PC-3 (cell line): ENCODE data around the gene ARVCF. TPM values are rescaled to one million over a fixed set of nuclear protein-coding genes. Genes with fewer than 3 reads are reported as not detected.

ENCODE experiments used
- ATAC-seq: fragments of 200-7000 bp; cut with Tn5 transposase; 2 replicates; pipeline ENCODE4 v1.9.1; 2020; ENCODE audit warnings: mild to moderate bottlenecking, moderate library complexity
- BruUV-seq: library from RNA; stranded (reverse); fragments of 400-500 nt; replicated peaks from 2 replicates; lab custom pipeline; 2021; lab: Mats Ljungman, UMichigan
- CTCF ChIA-PET: fragments of 300-600 bp; sonication (Branson Sonifier 250); formaldehyde crosslinking; loops from one replicate; lab custom pipeline; 2022; ENCODE audit warnings: antibody characterized with exemption; lab: Charles Lee
- POLR2A ChIA-PET: fragments of 300-600 bp; sonication (Branson Sonifier 250); formaldehyde crosslinking; loops from one replicate; lab custom pipeline; 2022; ENCODE audit warnings: antibody characterized with exemption; ENCODE audit not compliant: unreplicated experiment; lab: Charles Lee
- DNase-seq: peaks from one replicate; pipeline ENCODE4 v3.0.0-alpha.2; 2015
- H2AFZ ChIP-seq: fragments of 300-600 bp; sonication (generic); 2 replicates; pipeline ENCODE4 v1.6.0; 2016; ENCODE audit warnings: antibody characterized with exemption, low read length
- H3F3A ChIP-seq: fragments of 300-600 bp; sonication (generic); one replicate; pipeline ENCODE4 v1.6.0; 2017; ENCODE audit warnings: antibody characterized with exemption, low read length, control low read depth, mild to moderate bottlenecking; ENCODE audit not compliant: unreplicated experiment
- H3K27ac ChIP-seq: fragments of 300-600 bp; sonication (generic); 2 replicates; pipeline ENCODE4 v1.5.1; 2016; ENCODE audit warnings: mild to moderate bottlenecking, low read length
- H3K27me3 ChIP-seq: fragments of 300-600 bp; sonication (generic); 2 replicates; pipeline ENCODE4 v1.6.1; 2016; ENCODE audit warnings: low read length, mixed read lengths
- H3K36me3 ChIP-seq: fragments of 300-600 bp; sonication (generic); 2 replicates; pipeline ENCODE4 v1.6.1; 2016; ENCODE audit warnings: low read depth, mixed run types, low read length, mixed read lengths
- H3K4me1 ChIP-seq: fragments of 300-600 bp; sonication (generic); 2 replicates; pipeline ENCODE4 v1.5.1; 2016; ENCODE audit warnings: low read length; ENCODE audit not compliant: insufficient read depth
- H3K4me2 ChIP-seq: fragments of 300-600 bp; sonication (generic); 2 replicates; pipeline ENCODE4 v1.6.0; 2016; ENCODE audit warnings: low read length
- H3K4me3 ChIP-seq: fragments of 300-600 bp; sonication (generic); 2 replicates; pipeline ENCODE4 v1.5.1; 2016; ENCODE audit warnings: mild to moderate bottlenecking, low read length, mixed read lengths
- H3K79me2 ChIP-seq: fragments of 300-600 bp; sonication (generic); 2 replicates; pipeline ENCODE4 v1.6.1; 2017; ENCODE audit warnings: low read length, mixed read lengths
- H3K9ac ChIP-seq: fragments of 300-600 bp; sonication (generic); 2 replicates; pipeline ENCODE4 v1.6.0; 2016; ENCODE audit warnings: mild to moderate bottlenecking, low read length
- H3K9me2 ChIP-seq: fragments of 300-600 bp; sonication (generic); replicated peaks from 2 replicates; pipeline ENCODE4 v1.6.1; 2016; ENCODE audit warnings: mixed run types, low read length, mixed read lengths
- H3K9me3 ChIP-seq: fragments of 300-600 bp; sonication (generic); 2 replicates; pipeline ENCODE4 v1.6.1; 2016; ENCODE audit warnings: low read length, mixed read lengths
- H4K20me1 ChIP-seq: fragments of 300-600 bp; sonication (generic); 2 replicates; pipeline ENCODE4 v1.6.1; 2016; ENCODE audit warnings: low read length, mixed read lengths
- CTCF ChIP-seq: fragments of 300-600 bp; sonication (generic); conservative IDR thresholded peaks from 2 replicates; pipeline ENCODE4 v1.5.1; 2017; ENCODE audit warnings: antibody characterized with exemption, low read depth, mild to moderate bottlenecking, low read length
- EZH2 ChIP-seq: fragments of 300-600 bp; sonication (generic); IDR thresholded peaks from one replicate; pipeline ENCODE4 v1.6.1; 2017; ENCODE audit warnings: antibody characterized with exemption, mild to moderate bottlenecking, low read length; ENCODE audit not compliant: unreplicated experiment
- EZH2phosphoT487 ChIP-seq: fragments of 300-600 bp; sonication (generic); IDR thresholded peaks from 2 replicates; pipeline ENCODE4 v1.6.1; 2018; ENCODE audit warnings: mild to moderate bottlenecking, antibody characterized with exemption, low read length, borderline replicate concordance
- intact Hi-C: fragments of 100-400 bp; cut with micrococcal nuclease; formaldehyde crosslinking; loops from 2 replicates; pipeline ENCODE4 v1.9.0; 2023
- total RNA-seq: library from RNA; depleted of rRNA; stranded (reverse); fragments of >200 nt; gene quantifications from 2 replicates; pipeline ENCODE4 v1.2.3, GENCODE V29; 2014

ARVCF gene
- total RNA-seq, 1 experiment from 2014 or later, result 20.0 TPM

GRCh38 chr22:19940536-19941364 lies 75.9 kb downstream of the ARVCF start:
- H3K27ac ChIP-seq, result no peak overlapping the region
- BruUV-seq, result TSS peak; percentile 32
- ATAC-seq, result peak; percentile 23
- H3K9ac ChIP-seq, result peak overlapping the region; percentile 95
- TF ChIP-seq EZH2 (no peak), EZH2phosphoT487 (no peak), CTCF (no peak)
- no peaks in the 10 kb centered on the region for H3F3A ChIP-seq
- intact Hi-C loops, result no loop called here
- peak overlapping the region; percentile 91 for H2AFZ ChIP-seq
- CTCF ChIA-PET, result no interaction called here
- H4K20me1 ChIP-seq, result no peaks in the 10 kb centered on the region
- peak overlapping the region; percentile 100 for H3K4me2 ChIP-seq
- H3K79me2 ChIP-seq, result peaks cover 38% of the 10 kb centered on the region
- H3K4me1 ChIP-seq, result peaks cover 23% of the 10 kb centered on the region
- no peak for DNase-seq
- no peaks in the 10 kb centered on the region for H3K27me3 ChIP-seq
- H3K9me2 ChIP-seq, result no peaks in the 10 kb centered on the region
- POLR2A ChIA-PET, result no interaction called here
- H3K4me3 ChIP-seq, result peak overlapping the region; percentile 93
- H3K9me3 ChIP-seq, result no peaks in the 10 kb centered on the region
- no peaks in the 10 kb centered on the region; the same call in 1 of the 2 replicates for H3K36me3 ChIP-seq

GRCh38 chr22:19937616-19938473 lies 78.8 kb downstream of the ARVCF start:
- no peak overlapping the region for H3K4me3 ChIP-seq
- CTCF ChIA-PET, result no interaction called here
- ATAC-seq (no peak), DNase-seq (no peak)
- H3K9ac ChIP-seq, result no peak overlapping the region
- H3K79me2 ChIP-seq, result peaks cover 28% of the 10 kb centered on the region
- TF ChIP-seq CTCF, result no peak
- no peaks in the 10 kb centered on the region for H4K20me1 ChIP-seq
- no peak overlapping the region for H3K4me2 ChIP-seq
- intact Hi-C loops, result no loop called here
- no TSS peak for BruUV-seq
- H3F3A ChIP-seq, result no peaks in the 10 kb centered on the region
- H3K27me3 ChIP-seq, result no peaks in the 10 kb centered on the region
- H3K36me3 ChIP-seq, result no peaks in the 10 kb centered on the region; the same call in 1 of the 2 replicates
- H3K9me3 ChIP-seq, result no peaks in the 10 kb centered on the region
- POLR2A ChIA-PET, result no interaction called here
- H3K27ac ChIP-seq, result no peak overlapping the region
- peaks cover 18% of the 10 kb centered on the region for H3K4me1 ChIP-seq
- no peak overlapping the region for H2AFZ ChIP-seq
- H3K9me2 ChIP-seq, result no peaks in the 10 kb centered on the region
